SKM-1 (cell line): ENCODE data around the gene AFMID.
"Not testable (repeated sequence)": the region's sequence is repeated elsewhere in the genome, so short reads cannot be mapped to it uniquely, and the experiment has no call there.

ENCODE experiments used
- DNase-seq: peaks from one replicate; lab custom pipeline; 2025; ENCODE audit not compliant: unreplicated experiment; lab: John Stamatoyannopoulos, UW

Gene AFMID

DNA sequence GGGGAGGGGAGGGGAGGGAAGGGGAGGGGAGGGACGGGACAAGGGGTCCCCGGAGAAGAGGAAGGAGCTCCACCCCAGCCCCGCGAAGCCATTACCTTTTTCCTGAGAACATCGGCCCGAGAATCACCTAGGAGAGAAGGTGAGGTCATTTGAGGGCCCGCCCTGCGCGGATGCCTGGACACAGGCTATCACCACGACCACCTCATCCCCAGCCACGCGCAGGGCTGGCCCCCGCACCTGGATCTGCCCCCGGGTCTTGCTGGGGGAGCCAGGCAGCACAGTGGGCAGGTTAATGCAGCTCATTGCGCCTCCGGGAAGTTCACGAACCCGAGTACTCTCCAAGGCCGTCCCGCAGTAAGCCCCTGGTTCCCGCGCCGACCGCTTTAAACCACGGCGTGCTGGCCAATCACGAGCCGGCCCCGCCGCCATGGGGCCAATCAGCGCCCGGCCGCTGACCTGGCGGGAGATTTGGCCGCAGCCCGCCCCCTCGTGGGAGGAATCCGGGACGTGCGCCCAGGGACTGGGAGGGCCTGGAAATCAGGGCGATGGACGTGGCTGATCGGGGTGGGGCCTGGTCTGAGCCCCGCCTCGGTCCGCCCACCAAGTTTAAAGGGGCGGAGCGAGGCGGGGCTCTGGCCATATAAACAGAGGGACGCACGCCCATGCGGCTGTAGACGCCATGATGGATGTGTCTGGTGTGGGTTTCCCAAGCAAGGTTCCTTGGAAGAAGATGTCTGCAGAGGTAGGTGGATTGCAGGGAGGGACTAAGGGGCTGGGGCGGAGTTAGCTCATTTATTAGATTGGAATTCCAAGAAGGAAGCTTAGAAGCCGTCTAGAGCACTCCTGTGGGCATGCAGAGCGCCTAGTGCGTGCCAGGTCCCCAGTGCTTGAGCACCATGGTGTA lies at the start of gene AFMID, which contains the start of gene TK1:
Gene AFMID, plus strand, starts transcription at position 671 of the 904 bp plus-strand sequence. Its CDS starts 9 bp downstream, at position 680.
Gene TK1, minus strand, starts transcription at position 361 of the 904 bp plus-strand sequence. Its CDS starts 58 bp downstream, at position 303.
- peak; percentile 88 for DNase-seq

GRCh38 chr17:78137392-78138203 lies 49.6 kb upstream of the AFMID start:
- DNase-seq, result peak; percentile 68

DNA sequence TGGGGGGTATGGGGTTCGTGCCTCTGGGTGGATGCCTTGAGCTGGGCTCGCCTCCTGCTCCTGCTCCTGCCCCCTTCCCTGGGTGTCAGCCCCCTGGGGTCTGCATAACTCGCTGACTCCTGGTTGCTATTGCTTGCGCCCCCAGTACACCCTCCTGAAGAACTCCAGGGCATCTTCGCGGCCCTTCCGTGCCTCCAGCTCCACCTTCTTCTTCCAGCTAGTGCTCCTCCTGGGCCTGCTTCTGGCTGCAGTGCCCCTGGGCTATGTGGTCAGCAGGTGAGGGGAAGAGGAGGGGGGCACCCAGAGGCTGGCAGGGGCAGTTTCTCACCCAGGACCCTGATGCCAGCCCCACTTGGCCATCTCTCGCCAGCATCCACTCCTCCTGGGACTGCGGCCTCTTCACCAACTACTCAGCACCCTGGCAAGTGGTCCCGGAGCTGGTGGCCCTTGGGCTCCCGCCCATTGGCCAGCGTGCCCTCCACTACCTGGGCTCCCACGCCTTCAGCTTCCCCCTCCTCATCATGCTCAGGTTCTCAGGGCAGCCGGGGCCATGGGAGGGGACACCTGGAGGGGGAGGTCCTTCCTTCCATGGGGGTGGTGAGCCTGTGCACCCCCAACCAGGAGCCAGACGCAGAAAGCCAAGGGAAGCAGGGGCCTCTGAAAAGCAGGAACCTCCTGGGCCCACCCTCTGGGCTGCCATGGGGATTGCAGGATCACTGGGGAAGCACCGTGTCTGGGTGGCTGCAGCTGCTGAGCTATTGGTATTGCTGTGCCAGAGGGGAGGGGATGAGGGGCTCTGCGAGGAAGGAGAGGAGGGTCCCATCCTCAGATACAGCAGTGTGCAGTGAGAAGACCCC lies 48.7 kb upstream of the AFMID start:
- DNase-seq, result no peak

DNA sequence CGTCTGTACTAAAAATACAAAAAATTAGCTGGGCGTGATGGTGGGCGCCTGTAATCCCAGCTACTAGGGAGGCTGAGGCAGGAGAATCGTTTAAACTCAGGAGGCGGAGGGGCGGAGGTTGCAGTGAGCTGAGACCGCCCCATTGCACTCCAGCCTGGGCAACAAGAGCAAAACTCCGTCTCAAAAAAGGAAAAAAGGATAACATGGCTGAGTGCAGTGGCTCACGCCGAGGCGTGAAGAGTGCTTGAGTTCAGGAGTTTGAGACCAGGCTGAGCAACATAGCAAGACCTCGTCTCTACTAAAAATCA lies 47.3 kb upstream of the AFMID start:
- not testable (repeated sequence) for DNase-seq

GRCh38 chr17:78140169-78141051 lies 46.8 kb upstream of the AFMID start:
- DNase-seq, result peak; percentile 88

- DNase-seq, result no peak
Measured at GRCh38 chr17:78141437-78142118, 45.6 kb upstream of the AFMID start.

GRCh38 chr17:78142119-78142861 lies 44.9 kb upstream of the AFMID start:
- no peak for DNase-seq

DNA sequence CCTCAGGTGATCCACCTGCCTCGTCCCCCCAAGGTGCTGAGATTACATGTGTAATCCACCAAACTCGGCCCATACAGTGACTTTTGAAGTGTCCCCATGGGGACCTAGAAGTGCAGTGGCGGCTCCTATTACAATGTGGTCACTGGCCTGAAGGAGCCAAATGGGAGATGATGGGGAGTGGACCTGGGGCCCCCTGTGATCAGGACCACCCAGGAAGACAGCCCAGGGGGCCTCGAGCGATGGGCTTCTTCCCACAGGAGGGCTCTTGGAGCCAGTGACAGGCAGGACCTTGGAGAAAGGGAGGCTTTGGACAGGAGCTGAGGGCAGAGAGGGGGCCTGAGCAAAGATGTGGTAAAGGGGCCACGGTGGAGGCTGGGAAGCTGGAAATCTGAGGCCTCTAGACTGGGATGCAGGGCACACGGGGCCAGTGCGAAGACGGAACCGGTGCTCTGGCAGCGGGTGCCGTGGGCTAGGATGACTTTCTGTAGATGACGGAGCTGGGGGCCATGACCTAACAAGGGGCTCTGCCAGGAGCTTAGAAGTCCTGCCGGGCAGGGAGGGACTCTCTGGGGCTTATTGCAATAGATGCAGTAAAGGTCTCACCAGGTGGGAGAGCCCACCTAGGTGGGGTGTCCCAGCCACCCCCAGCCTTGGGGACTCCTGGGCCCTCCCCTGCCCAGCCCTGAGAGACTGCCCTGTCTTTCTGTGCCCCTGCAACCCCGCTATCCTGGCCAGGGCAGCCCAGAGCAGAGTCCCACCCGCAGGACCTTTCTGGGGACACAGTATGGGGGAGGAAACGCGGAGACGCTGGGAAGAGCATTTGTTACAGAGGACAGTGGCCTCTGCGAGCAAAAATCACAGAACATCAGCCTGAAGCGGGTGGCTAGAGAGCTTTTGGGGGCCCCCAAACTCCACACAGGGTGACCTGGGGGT lies 43.7 kb upstream of the AFMID start:
- no peak for DNase-seq

DNA sequence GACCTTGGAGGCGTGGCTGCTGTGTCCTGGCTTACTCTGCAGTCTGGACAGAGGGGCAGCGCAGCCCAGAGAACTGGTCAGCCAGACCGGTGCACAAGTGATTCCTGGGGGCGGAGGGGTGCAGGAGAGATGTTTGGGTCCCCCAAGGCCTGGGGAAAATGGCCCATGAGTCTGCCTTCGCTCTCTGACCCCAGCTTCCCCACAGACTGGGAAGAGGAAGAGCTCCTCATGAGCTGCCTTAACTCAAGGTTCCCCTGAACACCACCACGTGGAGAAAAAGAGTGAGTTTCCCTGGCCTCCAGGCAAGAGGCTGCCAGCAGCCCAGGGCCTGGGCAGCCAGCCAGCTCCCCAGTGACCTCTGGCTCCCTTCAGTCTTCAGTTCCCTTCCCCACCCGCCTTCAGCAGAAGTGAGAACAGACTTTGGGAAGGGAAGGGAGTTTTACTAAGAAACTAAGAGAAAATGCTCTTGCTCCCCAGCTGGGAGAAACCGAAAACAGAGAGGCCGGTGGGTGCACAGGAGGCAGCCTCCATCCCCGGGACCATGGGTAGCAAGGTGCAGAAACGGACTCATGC lies 42.9 kb upstream of the AFMID start:
- peak; percentile 90 for DNase-seq

GRCh38 chr17:78144736-78145641 lies 42.2 kb upstream of the AFMID start:
- no peak for DNase-seq

GRCh38 chr17:78146471-78146869 lies 40.7 kb upstream of the AFMID start:
- no peak for DNase-seq

DNA sequence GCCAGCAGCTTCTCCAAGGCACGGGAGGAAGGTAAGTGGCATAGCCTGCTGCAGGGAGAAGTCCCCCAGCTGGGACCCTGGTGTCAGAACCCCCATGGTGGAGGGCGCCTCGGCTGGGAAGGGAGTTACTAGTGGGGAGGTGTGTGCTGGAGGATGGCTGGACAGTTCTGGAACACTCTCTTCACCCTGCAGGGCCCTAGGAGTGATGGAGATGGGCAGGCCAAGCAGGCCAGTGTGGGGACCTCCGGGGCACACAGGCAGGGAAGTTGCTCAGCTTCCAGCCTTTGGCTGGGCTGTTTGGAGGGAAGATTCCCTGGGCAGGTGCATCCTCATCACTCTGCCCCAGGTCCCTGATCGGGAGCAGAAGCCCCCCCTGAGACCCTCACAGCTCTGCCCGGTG lies 40.3 kb upstream of the AFMID start:
- DNase-seq, result no peak

DNA sequence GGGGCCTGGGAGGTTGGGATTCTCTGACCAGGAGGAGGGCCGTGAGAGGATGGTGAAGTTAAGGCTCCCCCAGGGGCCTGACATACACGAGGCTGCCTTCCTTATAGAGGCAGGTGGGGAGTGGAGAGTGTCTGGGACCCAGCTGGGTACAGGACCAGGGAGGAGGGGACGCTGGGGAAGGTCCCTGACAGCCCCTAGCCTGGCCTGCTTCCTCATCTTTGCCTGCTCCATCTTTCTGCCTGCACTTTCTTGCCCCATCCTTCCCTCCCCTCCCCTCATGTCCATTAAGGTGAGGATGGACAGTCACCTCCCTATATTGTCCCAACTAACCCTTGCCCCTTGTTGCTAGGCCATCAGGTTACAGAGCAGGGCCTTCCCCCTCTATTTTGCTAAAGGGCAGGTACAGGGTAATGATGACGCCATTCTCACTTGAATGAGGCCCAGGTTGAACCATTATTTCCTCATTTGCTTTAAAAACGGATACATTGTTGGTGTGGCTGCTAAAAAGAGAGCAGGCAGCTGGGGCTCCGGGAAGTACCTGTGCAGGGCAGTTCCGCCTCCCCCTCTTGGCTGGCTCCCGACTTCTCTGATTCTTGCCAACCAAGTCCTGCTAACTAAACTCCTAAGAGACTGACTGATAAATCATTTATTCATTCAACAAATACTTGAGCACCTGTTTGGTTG lies 39.7 kb upstream of the AFMID start:
- DNase-seq, result peak; percentile 45

GRCh38 chr17:78148286-78149016 lies 38.7 kb upstream of the AFMID start:
- DNase-seq, result no peak

DNA sequence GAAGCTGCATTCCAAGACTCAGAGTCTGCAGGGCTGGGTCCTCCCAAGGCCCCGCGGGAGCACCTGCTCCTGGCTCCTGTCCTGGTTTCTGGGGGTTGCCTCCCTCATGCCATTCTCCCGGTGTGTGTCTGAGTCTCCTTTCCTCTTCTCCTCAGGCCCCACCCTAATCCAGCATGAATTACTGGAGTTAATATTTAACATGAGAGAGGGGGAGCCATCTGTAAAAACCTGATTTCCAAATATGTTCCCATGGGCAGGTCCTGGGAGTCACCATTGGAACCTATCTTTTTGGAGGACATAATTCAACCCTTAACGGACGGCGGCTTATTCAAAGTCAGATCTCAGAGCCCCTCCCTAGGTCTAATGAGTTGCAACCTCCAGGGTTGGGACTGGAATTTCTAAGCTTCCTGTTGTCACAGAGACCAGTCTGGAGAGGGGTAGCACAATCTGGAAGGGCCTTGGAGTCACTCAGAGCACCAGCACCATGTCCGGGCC lies 35.6 kb upstream of the AFMID start:
- no peak for DNase-seq
